GM18873 (cell line): ENCODE measurements around the gene TNNC1.

Source experiments
- ATAC-seq: cut with Tn5 transposase; IDR thresholded peaks from one replicate; pipeline ENCODE4 v1.9.1; 2021; ENCODE audit warnings: mild to moderate bottlenecking, moderate library complexity, moderate number of reproducible peaks; ENCODE audit not compliant: unreplicated experiment, low FRiP score

TNNC1 gene

GRCh38 chr3:52402706-52403270, 51.1 kb downstream of the TNNC1 start:
- ATAC-seq = no peak

GRCh38 chr3:52402101-52402521, 51.7 kb downstream of the TNNC1 start:
- no peak for ATAC-seq

GRCh38 chr3:52401551-52401950, 52.3 kb downstream of the TNNC1 start:
- ATAC-seq = no peak
